ENCODE results near the gene ARPP19. TPM values are rescaled to one million over a fixed set of nuclear protein-coding genes. Genes with fewer than 3 reads are reported as not detected.

Gene ARPP19
- total RNA-seq, 1 donor from 2014 or later = 169 TPM

DNA sequence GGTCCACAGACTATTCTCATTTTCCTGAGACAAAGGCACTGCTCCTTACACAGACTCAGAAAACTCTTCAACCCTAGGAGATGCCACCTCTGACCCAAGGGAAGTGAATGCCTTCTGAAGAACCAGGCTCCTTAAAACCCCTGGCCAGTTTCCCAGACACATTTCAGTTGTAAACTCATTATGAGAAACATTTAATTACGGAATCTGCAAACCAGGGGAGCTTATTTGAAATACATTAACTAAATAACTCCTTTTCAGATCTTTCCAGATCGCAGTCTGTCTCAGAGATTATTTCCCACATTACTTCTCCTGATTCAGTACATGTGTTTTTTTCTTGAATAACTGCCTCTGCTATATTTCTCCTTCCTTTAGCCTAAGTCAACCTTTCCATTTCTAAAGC, 57.7 kb downstream of the ARPP19 start:
- Mint-ChIP-seq H3K4me1 (ENCODE audit: unreplicated experiment) (no peaks in the 10 kb centered on the region), H3K27ac (ENCODE audit: unreplicated experiment) (no peak overlapping the region), H3K27me3 (ENCODE audit: unreplicated experiment) (no peaks in the 10 kb centered on the region), H3K9me3 (ENCODE audit: unreplicated experiment) (no peaks in the 10 kb centered on the region), H3K4me3 (ENCODE audit: unreplicated experiment) (no peak overlapping the region), H3K36me3 (ENCODE audit: unreplicated experiment) (no peaks in the 10 kb centered on the region)
- TF ChIP-seq, protein P1, sequence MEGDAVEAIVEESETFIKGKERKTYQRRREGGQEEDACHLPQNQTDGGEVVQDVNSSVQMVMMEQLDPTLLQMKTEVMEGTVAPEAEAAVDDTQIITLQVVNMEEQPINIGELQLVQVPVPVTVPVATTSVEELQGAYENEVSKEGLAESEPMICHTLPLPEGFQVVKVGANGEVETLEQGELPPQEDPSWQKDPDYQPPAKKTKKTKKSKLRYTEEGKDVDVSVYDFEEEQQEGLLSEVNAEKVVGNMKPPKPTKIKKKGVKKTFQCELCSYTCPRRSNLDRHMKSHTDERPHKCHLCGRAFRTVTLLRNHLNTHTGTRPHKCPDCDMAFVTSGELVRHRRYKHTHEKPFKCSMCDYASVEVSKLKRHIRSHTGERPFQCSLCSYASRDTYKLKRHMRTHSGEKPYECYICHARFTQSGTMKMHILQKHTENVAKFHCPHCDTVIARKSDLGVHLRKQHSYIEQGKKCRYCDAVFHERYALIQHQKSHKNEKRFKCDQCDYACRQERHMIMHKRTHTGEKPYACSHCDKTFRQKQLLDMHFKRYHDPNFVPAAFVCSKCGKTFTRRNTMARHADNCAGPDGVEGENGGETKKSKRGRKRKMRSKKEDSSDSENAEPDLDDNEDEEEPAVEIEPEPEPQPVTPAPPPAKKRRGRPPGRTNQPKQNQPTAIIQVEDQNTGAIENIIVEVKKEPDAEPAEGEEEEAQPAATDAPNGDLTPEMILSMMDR (IDR thresholded peaks at IDR 0.05) = no peak
- no peak for DNase-seq (ENCODE audit: extremely low spot score, unreplicated experiment)

DNA sequence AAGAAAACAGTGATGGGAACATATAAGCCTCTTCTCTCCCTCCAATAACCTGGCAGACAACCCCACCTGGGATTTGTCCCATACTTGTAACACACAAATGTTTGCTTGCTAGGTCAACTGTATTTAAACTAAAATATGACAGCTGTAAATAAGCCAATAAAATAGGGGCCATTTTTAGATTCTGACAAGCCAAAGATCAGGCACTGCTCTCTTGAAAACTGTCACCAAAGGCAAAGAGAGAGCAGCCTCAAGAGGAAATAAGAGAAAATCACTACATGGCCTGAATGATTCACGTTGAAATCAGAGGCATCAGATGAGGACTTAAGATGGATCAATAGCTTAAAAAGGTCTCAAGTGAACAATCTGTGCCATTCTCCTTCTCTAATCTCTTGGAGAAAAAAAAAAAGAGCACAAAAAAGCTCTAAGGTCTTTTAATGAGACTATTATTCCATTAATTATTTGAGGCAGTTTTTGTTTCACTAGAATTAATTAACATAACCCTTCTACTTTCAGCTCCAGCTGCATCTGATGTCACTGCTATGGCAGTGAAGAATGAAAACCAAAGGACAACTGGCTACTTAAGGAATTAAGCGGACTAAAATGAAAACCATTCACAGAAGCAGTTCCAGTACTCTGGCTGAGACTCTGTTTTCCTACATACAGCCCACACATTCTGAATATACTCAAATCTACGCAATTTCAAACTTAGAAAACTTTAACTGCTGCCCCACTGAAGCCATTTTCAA, 59.2 kb downstream of the ARPP19 start:
- no peaks in the 10 kb centered on the region for H3K27me3 Mint-ChIP-seq (ENCODE audit: unreplicated experiment)

DNA sequence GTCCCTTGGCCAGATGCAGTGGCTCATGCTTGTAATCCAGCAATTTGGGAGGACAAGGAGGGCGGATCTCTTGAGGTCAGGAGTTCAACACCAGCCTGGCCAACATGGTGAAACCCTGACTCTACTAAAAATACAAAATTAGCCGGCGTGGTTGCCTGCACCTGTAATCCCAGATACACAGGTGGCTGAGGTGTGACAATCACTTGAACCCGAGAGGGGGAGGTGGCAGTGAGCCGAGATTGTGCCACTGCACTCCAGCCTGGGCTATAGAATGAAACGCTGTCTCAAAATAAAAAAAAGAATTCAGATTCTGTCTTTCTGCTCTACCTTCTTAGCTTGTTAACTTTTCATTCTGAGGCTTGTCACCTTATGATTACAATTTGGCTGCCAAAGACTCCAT, 62.3 kb downstream of the ARPP19 start:
- H3K4me1 Mint-ChIP-seq (ENCODE audit: unreplicated experiment) = peaks cover 9% of the 10 kb centered on the region
- H3K4me3 Mint-ChIP-seq (ENCODE audit: unreplicated experiment) = no peak overlapping the region
- DNase-seq (ENCODE audit: extremely low spot score, unreplicated experiment) = no peak
- TF ChIP-seq, protein P1 (IDR thresholded peaks at IDR 0.05) = no peak
- H3K9me3 Mint-ChIP-seq (ENCODE audit: unreplicated experiment) = peaks cover 4% of the 10 kb centered on the region
- no peaks in the 10 kb centered on the region for H3K27me3 Mint-ChIP-seq (ENCODE audit: unreplicated experiment)
- H3K36me3 Mint-ChIP-seq (ENCODE audit: unreplicated experiment) = no peaks in the 10 kb centered on the region
- no peak overlapping the region for H3K27ac Mint-ChIP-seq (ENCODE audit: unreplicated experiment)

More for the DNA sequence above, 59.2 kb downstream of the ARPP19 start:
- DNase-seq (ENCODE audit: extremely low spot score, unreplicated experiment) = no peak
- no peak overlapping the region for H3K4me3 Mint-ChIP-seq (ENCODE audit: unreplicated experiment)
- no peaks in the 10 kb centered on the region for H3K4me1 Mint-ChIP-seq (ENCODE audit: unreplicated experiment)
- H3K27ac Mint-ChIP-seq (ENCODE audit: unreplicated experiment) = no peak overlapping the region
- no peaks in the 10 kb centered on the region for H3K36me3 Mint-ChIP-seq (ENCODE audit: unreplicated experiment)
- TF ChIP-seq, protein P1 (IDR thresholded peaks at IDR 0.05) = no peak
- H3K9me3 Mint-ChIP-seq (ENCODE audit: unreplicated experiment) = no peaks in the 10 kb centered on the region

DNA sequence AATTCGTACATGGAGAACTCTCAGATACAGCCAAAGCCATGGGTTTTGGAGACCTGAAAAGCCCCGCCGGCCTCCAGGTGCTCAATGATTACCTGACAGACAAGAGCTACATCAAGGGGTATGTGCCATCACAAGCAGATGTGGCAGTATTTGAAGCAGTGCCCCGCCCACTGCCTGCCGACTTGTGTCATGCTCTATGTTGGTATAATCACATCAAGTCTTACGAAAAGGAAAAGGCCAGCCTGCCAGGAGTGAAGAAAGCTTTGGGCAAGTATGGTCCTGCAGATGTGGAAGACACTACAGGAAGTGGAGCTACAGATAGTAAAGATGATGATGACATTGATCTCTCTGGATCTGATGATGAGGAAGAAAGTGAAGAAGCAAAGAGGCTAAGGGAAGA, 63.7 kb downstream of the ARPP19 start:
- Mint-ChIP-seq H3K36me3 (ENCODE audit: unreplicated experiment) (no peaks in the 10 kb centered on the region), H3K4me3 (ENCODE audit: unreplicated experiment) (no peak overlapping the region), H3K9me3 (ENCODE audit: unreplicated experiment) (peaks cover 4% of the 10 kb centered on the region), H3K27ac (ENCODE audit: unreplicated experiment) (no peak overlapping the region), H3K27me3 (ENCODE audit: unreplicated experiment) (no peaks in the 10 kb centered on the region), H3K4me1 (ENCODE audit: unreplicated experiment) (peaks cover 9% of the 10 kb centered on the region)
- DNase-seq (ENCODE audit: extremely low spot score, unreplicated experiment) = no peak
- TF ChIP-seq, protein P1 (IDR thresholded peaks at IDR 0.05) = no peak

DNA sequence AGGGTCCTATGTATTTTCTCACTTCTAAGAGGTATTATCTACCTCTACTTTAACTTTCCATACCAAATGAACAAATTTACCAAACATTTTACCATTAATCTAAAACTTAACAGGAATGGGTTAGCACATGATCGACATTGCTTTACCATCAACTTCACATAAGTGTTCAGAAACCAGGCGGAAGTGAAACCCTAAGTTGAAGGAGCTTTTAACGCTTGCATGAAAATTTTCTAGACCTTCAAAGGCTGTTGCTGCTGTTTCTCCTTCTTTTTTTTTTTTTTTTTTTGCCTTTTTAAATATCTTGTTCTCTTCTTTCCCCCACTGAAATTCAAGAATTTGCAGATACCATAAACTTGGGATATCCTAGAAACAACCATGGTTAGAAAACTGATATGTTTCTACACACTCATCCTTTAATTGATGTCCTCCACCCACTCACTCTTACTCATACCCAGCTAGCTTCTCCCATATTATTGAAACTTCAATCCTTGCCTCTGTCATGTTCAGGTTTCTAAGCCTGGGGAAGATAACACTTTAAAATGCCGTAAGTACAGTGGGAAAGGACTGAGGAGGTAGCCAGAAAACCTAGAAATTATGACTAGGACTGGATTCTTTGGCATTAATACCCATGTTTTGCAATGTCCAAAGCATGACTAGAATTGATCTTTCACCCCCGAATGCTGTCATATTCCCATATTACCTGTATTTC, 64.9 kb downstream of the ARPP19 start:
- H3K27me3 Mint-ChIP-seq (ENCODE audit: unreplicated experiment) = no peaks in the 10 kb centered on the region
- no peak overlapping the region for H3K4me3 Mint-ChIP-seq (ENCODE audit: unreplicated experiment)
- no peaks in the 10 kb centered on the region for H3K36me3 Mint-ChIP-seq (ENCODE audit: unreplicated experiment)
- H3K9me3 Mint-ChIP-seq (ENCODE audit: unreplicated experiment) = peaks cover 4% of the 10 kb centered on the region
- H3K27ac Mint-ChIP-seq (ENCODE audit: unreplicated experiment) = no peak overlapping the region
- TF ChIP-seq, protein P1 (IDR thresholded peaks at IDR 0.05) = no peak
- peaks cover 12% of the 10 kb centered on the region for H3K4me1 Mint-ChIP-seq (ENCODE audit: unreplicated experiment)
- no peak for DNase-seq (ENCODE audit: extremely low spot score, unreplicated experiment)
